Measurements from ENCODE around the gene TBL3. TPM values are rescaled to one million over a fixed set of nuclear protein-coding genes. Genes with fewer than 3 reads are reported as not detected.

Gene TBL3
- total and polyA plus RNA-seq, 2 of the 8 experiments (the other 6 are each of a cell fraction or from before 2014, with no cell fraction given): 65.8 to 137 TPM

DNA sequence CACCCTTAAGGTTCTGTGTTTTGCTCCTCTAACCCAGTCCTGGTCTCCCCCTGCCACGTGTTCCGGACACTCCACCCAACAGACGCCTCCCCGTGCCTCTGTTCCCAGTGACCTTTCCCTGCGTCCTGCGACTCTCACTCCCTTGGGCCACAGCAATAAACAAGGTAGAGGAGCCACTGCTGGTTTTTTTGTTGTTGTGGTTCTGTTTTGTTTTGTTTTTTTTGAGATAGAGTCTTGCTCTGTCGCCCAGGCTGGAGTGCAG is 44.0 kb downstream of the TBL3 start:
- H2BK12ac ChIP-seq (ENCODE audit: low read depth, low read length): no peak overlapping the region
- H3K36me3 ChIP-seq (ENCODE audit: control insufficient read depth in 2 of 4, insufficient read depth in 4 of 4, low read length in 3 of 4): peaks cover 0 to 5% (median 0%) of the 10 kb centered on the region in 4 experiments; a peak in 1 of 8 replicates
- H2BK120ac ChIP-seq (replicated peaks; ENCODE audit: low read depth, low read length): no peak overlapping the region
- no peak overlapping the region for H3K4me2 ChIP-seq (ENCODE audit: insufficient read depth in 1 of 2, low read depth in 2 of 2, low read length in 2 of 2)
- peaks cover 8% of the 10 kb centered on the region; the same call in 1 of the 2 replicates for H3K23me2 ChIP-seq (ENCODE audit: low read depth, low read length)
- H3K18ac ChIP-seq (ENCODE audit: extremely low read depth, low read length): no peak overlapping the region
- no peak for FAIRE-seq
- H4K91ac ChIP-seq (replicated peaks; ENCODE audit: insufficient read length, low read length): no peak overlapping the region
- no peak overlapping the region for H3K14ac ChIP-seq (ENCODE audit: insufficient read length)
- H3K56ac ChIP-seq (replicated peaks; ENCODE audit: insufficient read length, low read depth, low read length): no peak overlapping the region
- no peak overlapping the region for H3K9ac ChIP-seq (replicated peaks in 1 of 4; ENCODE audit: extremely low read depth in 1 of 4, low read depth in 3 of 4, low read length in 3 of 4)
- POLR2A ChIA-PET (ENCODE audit: partially characterized antibody): interaction anchor here (0.9 to 1.3 kb wide), 4 partner anchors 11 to 137 kb away, joined by 3 to 7 read pairs (median 6); partner anchors contain the start of gene RPS2
- no peak overlapping the region for H4K5ac ChIP-seq (ENCODE audit: insufficient read length, low read depth, low read length)
- WGBS, 2 experiments (ENCODE audit: extremely low coverage in 1 of 2, insufficient coverage in 1 of 2, insufficient read length in 1 of 2, insufficient replicate concordance in 2 of 2, low coverage in 1 of 2, low lambda C conversion rate in 2 of 2, missing lambda C conversion rate in 1 of 2): 94% methylated on average over 7 of the region's 7 CpGs; no CpG with 5 or more reads in 1 of the 2 experiments
- H3K27me3 ChIP-seq (replicated peaks in 1 of 4; ENCODE audit: control insufficient read depth in 3 of 4, extremely low read depth in 1 of 4, insufficient read depth in 3 of 4, low read length in 3 of 4): peaks cover 18 to 28% (median 22%) of the 10 kb centered on the region in 4 experiments
- no peak overlapping the region for H2BK20ac ChIP-seq (ENCODE audit: low read length)
- CTCF ChIA-PET (ENCODE audit: partially characterized antibody): interaction anchor here (0.8 to 3.3 kb wide), 19 partner anchors 8 to 166 kb away, joined by 3 to 18 read pairs (median 5); partner anchors contain the start of gene PKD1
- H3K4ac ChIP-seq (replicated peaks; ENCODE audit: insufficient read length, low read depth, low read length): no peak overlapping the region
- peaks cover 0 to 15% (median 2%) of the 10 kb centered on the region in 4 experiments; a peak in 4 of 7 replicates for H3K4me1 ChIP-seq (replicated peaks in 1 of 4; ENCODE audit: control insufficient read depth in 3 of 4, insufficient read depth in 4 of 4, low read length in 3 of 4)
- H4K8ac ChIP-seq (ENCODE audit: extremely low read depth, insufficient read depth, low read length): no peak overlapping the region
- no peak overlapping the region for H3K27ac ChIP-seq (ENCODE audit: low read depth, low read length)
- no peaks in the 10 kb centered on the region for H3K79me2 ChIP-seq (ENCODE audit: control insufficient read depth in 1 of 2, insufficient read depth in 2 of 2, low read length in 2 of 2)
- H2BK5ac ChIP-seq (ENCODE audit: low read depth, low read length): no peak overlapping the region
- H2AK5ac ChIP-seq (ENCODE audit: low read depth, low read length): no peak overlapping the region
- no peaks in the 10 kb centered on the region for H3K79me1 ChIP-seq (ENCODE audit: low read depth, low read length)
- H3K9me3 ChIP-seq (ENCODE audit: insufficient read depth in 2 of 2, low read depth in 1 of 2, low read length in 1 of 2): no peaks in the 10 kb centered on the region
- no peak overlapping the region for H3K23ac ChIP-seq (ENCODE audit: insufficient read length)
- no peak overlapping the region for H3K4me3 ChIP-seq (ENCODE audit: extremely low read depth in 1 of 4, insufficient read depth in 2 of 4, low read depth in 3 of 4, low read length in 4 of 4)
- no peak for DNase-seq (ENCODE audit: low read depth in 1 of 2, low spot score in 2 of 2)
- no peaks in the 10 kb centered on the region for H4K20me1 ChIP-seq (replicated peaks in 1 of 2; ENCODE audit: control insufficient read depth in 1 of 2, insufficient read depth in 2 of 2, low read length in 2 of 2)
- no peak overlapping the region for H2BK15ac ChIP-seq (ENCODE audit: low read length)
- H2AFZ ChIP-seq (ENCODE audit: low read length): no peak overlapping the region
- TF ChIP-seq CREB1 (IDR thresholded peaks at IDR 0.05): no peak
- no peak for TF ChIP-seq RFX5 (IDR thresholded peaks at IDR 0.05; ENCODE audit: borderline replicate concordance, low read depth, low read length)
- TF ChIP-seq, protein P1, sequence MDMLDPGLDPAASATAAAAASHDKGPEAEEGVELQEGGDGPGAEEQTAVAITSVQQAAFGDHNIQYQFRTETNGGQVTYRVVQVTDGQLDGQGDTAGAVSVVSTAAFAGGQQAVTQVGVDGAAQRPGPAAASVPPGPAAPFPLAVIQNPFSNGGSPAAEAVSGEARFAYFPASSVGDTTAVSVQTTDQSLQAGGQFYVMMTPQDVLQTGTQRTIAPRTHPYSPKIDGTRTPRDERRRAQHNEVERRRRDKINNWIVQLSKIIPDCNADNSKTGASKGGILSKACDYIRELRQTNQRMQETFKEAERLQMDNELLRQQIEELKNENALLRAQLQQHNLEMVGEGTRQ (IDR thresholded peaks at IDR 0.05; ENCODE audit: low read length): no peak
- no peak for TF ChIP-seq GTF2F1 (IDR thresholded peaks at IDR 0.05; ENCODE audit: borderline replicate concordance, low read depth, low read length)
- no peak for TF ChIP-seq KDM4A (IDR thresholded peaks at IDR 0.05; ENCODE audit: low read depth, low read length, severe bottlenecking)
- TF ChIP-seq CHD2 (IDR thresholded peaks at IDR 0.05; ENCODE audit: low read length): no peak
- TF ChIP-seq NRF1 (IDR thresholded peaks at IDR 0.05; ENCODE audit: low read depth, low read length): no peak
- TF ChIP-seq MAFK (IDR thresholded peaks at IDR 0.05; ENCODE audit: low read depth, low read length): no peak
- TF ChIP-seq YY1 (IDR thresholded peaks at IDR 0.05; ENCODE audit: low read depth, low read length): no peak
- TF ChIP-seq CHD1 (IDR thresholded peaks at IDR 0.05; ENCODE audit: low read depth, low read length): no peak
- TF ChIP-seq BCL11A (IDR thresholded peaks at IDR 0.05; ENCODE audit: low read depth in 2 of 2, low read length in 2 of 2): no peak
- no peak for TF ChIP-seq POLR2A (IDR thresholded peaks at IDR 0.05; ENCODE audit: control extremely low read depth in 1 of 2, low read depth in 2 of 2, low read length in 2 of 2)
- no peak for TF ChIP-seq SAP30 (IDR thresholded peaks at IDR 0.05; ENCODE audit: insufficient read depth, insufficient replicate concordance, low read length)
- TF ChIP-seq POU5F1 (IDR thresholded peaks at IDR 0.05; ENCODE audit: low read depth, low read length): no peak
- TF ChIP-seq EZH2 (IDR thresholded peaks at IDR 0.05; ENCODE audit: low read depth, low read length, severe bottlenecking): no peak

Data from H1 (cell line).